Measurements from ENCODE around the gene FUT2.
A peak's percentile ranks its signal among the peaks of the same experiment; 100 is the strongest.

The FUT2 gene

DNA sequence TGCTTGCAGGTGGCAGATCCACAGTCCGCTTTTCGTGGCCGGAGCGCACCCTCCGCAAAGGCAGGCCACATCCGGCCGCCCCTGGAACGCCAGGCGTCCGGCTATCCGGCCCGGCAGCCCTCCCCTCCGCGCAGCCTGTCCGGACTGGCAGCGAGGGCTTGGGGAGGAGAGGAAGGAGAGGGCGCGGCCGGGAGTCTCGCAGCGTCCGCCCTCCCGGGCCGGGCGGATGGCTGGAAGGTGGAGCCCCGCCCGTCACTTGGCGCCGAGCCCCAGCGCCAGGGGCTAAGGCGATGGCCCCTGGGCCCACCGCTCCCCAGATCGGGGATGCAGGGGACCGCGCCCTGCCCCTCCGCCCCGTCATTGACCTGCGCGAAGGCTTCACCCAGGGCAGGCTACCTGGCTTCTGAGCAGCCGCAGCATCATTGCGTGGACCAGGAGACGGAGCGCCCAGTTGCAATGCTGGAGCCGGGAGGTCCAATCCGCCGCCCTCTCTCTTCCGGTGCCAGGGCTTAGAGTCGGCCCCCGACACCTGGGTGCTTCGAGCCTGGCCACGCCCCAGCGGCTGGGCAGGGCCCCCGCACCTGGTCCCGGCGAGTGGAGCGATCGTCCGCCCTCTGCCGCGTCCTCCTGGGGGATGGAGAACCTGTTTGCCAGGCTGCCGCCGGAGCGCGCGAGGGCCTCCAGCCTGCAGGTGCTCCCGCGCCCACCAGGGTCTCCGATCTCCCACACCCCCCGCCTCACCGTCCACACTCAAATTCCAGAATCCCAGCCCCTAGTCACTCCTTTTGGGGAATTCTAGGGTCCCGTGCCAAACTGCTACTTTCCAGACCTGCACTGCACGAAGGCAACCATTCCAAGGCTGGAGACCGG, 57.0 kb downstream of the FUT2 start, which contains the start of gene FUT1 (continued):
- TF ChIP-seq IKZF3 (tag by site-specific recombination; IDR thresholded peaks at IDR 0.05) = 0 out of 2 replicates have a peak, but pooled peaks have one; percentile 6
- TF ChIP-seq EGR2 (tag by site-specific recombination; IDR thresholded peaks at IDR 0.05; ENCODE audit: low read depth) = 0 out of 2 replicates have a peak, but pooled peaks have one; percentile 29
- no peak for TF ChIP-seq ZNF248 (tag by site-specific recombination; IDR thresholded peaks at IDR 0.05)
- no peak for TF ChIP-seq GLI2 (tag by site-specific recombination; IDR thresholded peaks at IDR 0.05; ENCODE audit: borderline replicate concordance, low read depth)
- TF ChIP-seq ZNF488 (tag by site-specific recombination; IDR thresholded peaks at IDR 0.05) = no peak
- TF ChIP-seq, protein P1, sequence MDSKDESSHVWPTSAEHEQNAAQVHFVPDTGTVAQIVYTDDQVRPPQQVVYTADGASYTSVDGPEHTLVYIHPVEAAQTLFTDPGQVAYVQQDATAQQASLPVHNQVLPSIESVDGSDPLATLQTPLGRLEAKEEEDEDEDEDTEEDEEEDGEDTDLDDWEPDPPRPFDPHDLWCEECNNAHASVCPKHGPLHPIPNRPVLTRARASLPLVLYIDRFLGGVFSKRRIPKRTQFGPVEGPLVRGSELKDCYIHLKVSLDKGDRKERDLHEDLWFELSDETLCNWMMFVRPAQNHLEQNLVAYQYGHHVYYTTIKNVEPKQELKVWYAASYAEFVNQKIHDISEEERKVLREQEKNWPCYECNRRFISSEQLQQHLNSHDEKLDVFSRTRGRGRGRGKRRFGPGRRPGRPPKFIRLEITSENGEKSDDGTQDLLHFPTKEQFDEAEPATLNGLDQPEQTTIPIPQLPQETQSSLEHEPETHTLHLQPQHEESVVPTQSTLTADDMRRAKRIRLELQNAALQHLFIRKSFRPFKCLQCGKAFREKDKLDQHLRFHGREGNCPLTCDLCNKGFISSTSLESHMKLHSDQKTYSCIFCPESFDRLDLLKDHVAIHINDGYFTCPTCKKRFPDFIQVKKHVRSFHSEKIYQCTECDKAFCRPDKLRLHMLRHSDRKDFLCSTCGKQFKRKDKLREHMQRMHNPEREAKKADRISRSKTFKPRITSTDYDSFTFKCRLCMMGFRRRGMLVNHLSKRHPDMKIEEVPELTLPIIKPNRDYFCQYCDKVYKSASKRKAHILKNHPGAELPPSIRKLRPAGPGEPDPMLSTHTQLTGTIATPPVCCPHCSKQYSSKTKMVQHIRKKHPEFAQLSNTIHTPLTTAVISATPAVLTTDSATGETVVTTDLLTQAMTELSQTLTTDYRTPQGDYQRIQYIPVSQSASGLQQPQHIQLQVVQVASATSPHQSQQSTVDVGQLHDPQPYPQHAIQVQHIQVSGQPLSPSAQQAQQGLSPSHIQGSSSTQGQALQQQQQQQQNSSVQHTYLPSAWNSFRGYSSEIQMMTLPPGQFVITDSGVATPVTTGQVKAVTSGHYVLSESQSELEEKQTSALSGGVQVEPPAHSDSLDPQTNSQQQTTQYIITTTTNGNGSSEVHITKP (tag by site-specific recombination; IDR thresholded peaks at IDR 0.05) = peak; percentile 79
- TF ChIP-seq ZNF223 (tag by site-specific recombination; IDR thresholded peaks at IDR 0.05) = no peak
- no peak for TF ChIP-seq ZNF433 (tag by site-specific recombination; IDR thresholded peaks at IDR 0.05; ENCODE audit: low read depth)
- TF ChIP-seq, protein P2, sequence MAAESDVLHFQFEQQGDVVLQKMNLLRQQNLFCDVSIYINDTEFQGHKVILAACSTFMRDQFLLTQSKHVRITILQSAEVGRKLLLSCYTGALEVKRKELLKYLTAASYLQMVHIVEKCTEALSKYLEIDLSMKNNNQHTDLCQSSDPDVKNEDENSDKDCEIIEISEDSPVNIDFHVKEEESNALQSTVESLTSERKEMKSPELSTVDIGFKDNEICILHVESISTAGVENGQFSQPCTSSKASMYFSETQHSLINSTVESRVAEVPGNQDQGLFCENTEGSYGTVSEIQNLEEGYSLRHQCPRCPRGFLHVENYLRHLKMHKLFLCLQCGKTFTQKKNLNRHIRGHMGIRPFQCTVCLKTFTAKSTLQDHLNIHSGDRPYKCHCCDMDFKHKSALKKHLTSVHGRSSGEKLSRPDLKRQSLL (tag by site-specific recombination; IDR thresholded peaks at IDR 0.05) = peak; percentile 96
- TF ChIP-seq, protein P3, sequence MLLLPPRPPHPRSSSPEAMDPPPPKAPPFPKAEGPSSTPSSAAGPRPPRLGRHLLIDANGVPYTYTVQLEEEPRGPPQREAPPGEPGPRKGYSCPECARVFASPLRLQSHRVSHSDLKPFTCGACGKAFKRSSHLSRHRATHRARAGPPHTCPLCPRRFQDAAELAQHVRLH (tag by site-specific recombination; IDR thresholded peaks at IDR 0.05) = 0 out of 2 replicates have a peak, but pooled peaks have one; percentile 30
- peak; percentile 70 for TF ChIP-seq KLF9 (tag by site-specific recombination; IDR thresholded peaks at IDR 0.05; ENCODE audit: low read depth)
- TF ChIP-seq YY2 (tag by site-specific recombination; IDR thresholded peaks at IDR 0.05) = no peak; the same call in 1 of the 2 replicates
- 0 out of 2 replicates have a peak, but pooled peaks have one; percentile 22 for TF ChIP-seq SCRT1 (tag by site-specific recombination; IDR thresholded peaks at IDR 0.05; ENCODE audit: borderline replicate concordance)
- 0 out of 2 replicates have a peak, but pooled peaks have one; percentile 42 for TF ChIP-seq ZNF148 (tag by site-specific recombination; IDR thresholded peaks at IDR 0.05; ENCODE audit: borderline replicate concordance)
- TF ChIP-seq ZSCAN30 (tag by site-specific recombination; IDR thresholded peaks at IDR 0.05) = 0 out of 2 replicates have a peak, but pooled peaks have one; percentile 26
- peak; percentile 47; the same call in 1 of the 2 replicates for TF ChIP-seq ZNF660 (tag by site-specific recombination; IDR thresholded peaks at IDR 0.05)
- no peak for TF ChIP-seq ZNF549 (tag by site-specific recombination; IDR thresholded peaks at IDR 0.05)
- peak; percentile 51; the same call in 1 of the 2 replicates for TF ChIP-seq ZIC2 (tag by site-specific recombination; IDR thresholded peaks at IDR 0.05)
- TF ChIP-seq ZNF202 (tag by site-specific recombination; IDR thresholded peaks at IDR 0.05; ENCODE audit: borderline replicate concordance) = no peak
- peak; percentile 93 for TF ChIP-seq ZXDB (tag by site-specific recombination; IDR thresholded peaks at IDR 0.05)
- TF ChIP-seq SP2 (tag by site-specific recombination; IDR thresholded peaks at IDR 0.05) = peak; percentile 68
- peak; percentile 47 for TF ChIP-seq ZNF335 (tag by site-specific recombination; conservative IDR thresholded peaks at IDR 0.05)
- no peak for TF ChIP-seq ZNF707 (tag by site-specific recombination; IDR thresholded peaks at IDR 0.05)
- TF ChIP-seq KLF8 (tag by site-specific recombination; IDR thresholded peaks at IDR 0.05) = peak; percentile 43; the same call in 1 of the 2 replicates
- TF ChIP-seq ZNF221 (tag by site-specific recombination; IDR thresholded peaks at IDR 0.05; ENCODE audit: borderline replicate concordance) = no peak
- TF ChIP-seq ZNF391 (tag by site-specific recombination; IDR thresholded peaks at IDR 0.05; ENCODE audit: borderline replicate concordance, low read depth) = peak; percentile 44; the same call in 1 of the 2 replicates
- peak; percentile 33; the same call in 1 of the 2 replicates for TF ChIP-seq ZNF600 (tag by site-specific recombination; IDR thresholded peaks at IDR 0.05)
- TF ChIP-seq, protein P4, sequence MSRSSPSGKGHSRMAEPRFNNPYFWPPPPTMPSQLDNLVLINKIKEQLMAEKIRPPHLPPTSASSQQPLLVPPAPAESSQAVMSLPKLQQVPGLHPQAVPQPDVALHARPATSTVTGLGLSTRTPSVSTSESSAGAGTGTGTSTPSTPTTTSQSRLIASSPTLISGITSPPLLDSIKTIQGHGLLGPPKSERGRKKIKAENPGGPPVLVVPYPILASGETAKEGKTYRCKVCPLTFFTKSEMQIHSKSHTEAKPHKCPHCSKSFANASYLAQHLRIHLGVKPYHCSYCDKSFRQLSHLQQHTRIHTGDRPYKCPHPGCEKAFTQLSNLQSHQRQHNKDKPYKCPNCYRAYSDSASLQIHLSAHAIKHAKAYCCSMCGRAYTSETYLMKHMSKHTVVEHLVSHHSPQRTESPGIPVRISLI (tag by site-specific recombination; IDR thresholded peaks at IDR 0.05) = 0 out of 2 replicates have a peak, but pooled peaks have one; percentile 45
- TF ChIP-seq BCL11A (tag by site-specific recombination; IDR thresholded peaks at IDR 0.05; ENCODE audit: low read depth) = 0 out of 2 replicates have a peak, but pooled peaks have one; percentile 23

Data from HEK293 (cell line).